HUES48 (cell line): Measurements from ENCODE around the gene CHAC2.
A peak's percentile ranks its signal among the peaks of the same experiment; 100 is the strongest.

Source experiments
- H3K27ac ChIP-seq: one replicate; pipeline ENCODE4 v1.7.0; 2013; ENCODE audit warnings: low read depth, low read length, inconsistent platforms
- H3K27me3 ChIP-seq: 2 replicates; pipeline ENCODE4 v1.6.1; 2013; ENCODE audit warnings: mild to moderate bottlenecking, low read length; ENCODE audit not compliant: control insufficient read depth, insufficient read depth
- H3K36me3 ChIP-seq: 2 replicates; pipeline ENCODE4 v1.6.1; 2013; ENCODE audit warnings: low read length; ENCODE audit not compliant: control insufficient read depth, insufficient read depth
- H3K4me1 ChIP-seq: 2 replicates; pipeline ENCODE4 v1.6.1; 2013; ENCODE audit warnings: mild to moderate bottlenecking, low read length; ENCODE audit not compliant: control insufficient read depth, insufficient read depth
- H3K4me3 ChIP-seq: 2 replicates; pipeline ENCODE4 v1.5.1; 2013; ENCODE audit warnings: mild to moderate bottlenecking, low read depth, low read length
- H3K9ac ChIP-seq: 2 replicates; pipeline ENCODE4 v1.6.1; 2013; ENCODE audit warnings: mild to moderate bottlenecking, low read depth, low read length, moderate library complexity
- H3K9me3 ChIP-seq: 2 replicates; pipeline ENCODE4 v1.6.1; 2013; ENCODE audit warnings: low read length; ENCODE audit not compliant: control insufficient read depth, insufficient read depth

The CHAC2 gene

DNA sequence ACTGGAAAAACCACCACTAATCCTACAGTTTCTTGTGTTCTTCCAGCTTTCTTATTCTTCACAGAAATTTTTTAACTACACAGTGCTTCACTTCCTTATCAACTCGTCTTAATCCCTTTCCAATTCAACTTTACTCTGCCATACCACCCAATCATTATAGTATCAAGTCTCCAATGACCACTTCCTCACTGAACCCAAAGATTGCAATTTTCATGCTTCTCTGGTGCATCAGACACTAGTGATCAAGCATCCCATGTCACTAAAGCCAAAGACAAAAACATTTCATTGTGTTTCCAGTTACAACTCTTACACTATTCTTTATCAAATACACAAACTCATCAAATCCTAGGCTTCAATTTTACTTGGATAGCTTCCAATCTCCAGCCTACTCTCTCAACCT lies 9.5 kb downstream of the CHAC2 start:
- Histone ChIP-seq H3K4me3 (no peak overlapping the region), H3K4me1 (no peaks in the 10 kb centered on the region), H3K27ac (no peak overlapping the region), H3K27me3 (no peaks in the 10 kb centered on the region), H3K9ac (no peak overlapping the region), H3K9me3 (no peaks in the 10 kb centered on the region), H3K36me3 (peaks cover 47% of the 10 kb centered on the region)

DNA sequence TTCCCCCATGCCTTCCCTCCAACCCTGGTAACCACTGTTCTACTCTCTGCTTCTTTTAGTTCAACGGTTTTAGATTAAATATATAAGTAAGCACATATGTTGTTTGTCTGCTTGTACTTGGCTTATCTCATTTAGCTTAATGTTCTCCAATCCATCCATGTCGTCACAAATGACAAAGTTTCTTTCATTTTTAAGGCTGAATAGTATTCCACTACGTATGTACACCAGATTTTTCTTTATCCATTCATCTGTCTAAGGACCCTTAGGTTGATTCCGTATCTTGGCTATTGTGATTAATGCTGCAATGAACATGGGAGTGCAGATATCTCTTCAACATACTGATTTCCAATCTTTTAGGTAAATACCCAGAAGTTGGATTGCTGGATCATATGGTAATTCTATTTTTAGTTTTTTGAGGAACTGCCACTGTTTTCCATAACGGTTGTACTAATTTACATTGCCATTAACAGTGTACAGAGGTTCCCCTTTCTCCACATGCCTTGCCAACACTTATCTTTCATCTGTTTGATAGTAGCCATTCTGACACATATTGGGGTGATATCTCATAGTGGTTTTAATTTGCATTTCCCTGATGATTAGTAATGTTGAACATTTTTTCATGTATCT lies 11.0 kb downstream of the CHAC2 start:
- H3K4me1 ChIP-seq = peaks cover 11% of the 10 kb centered on the region; the same call in 1 of the 2 replicates
- no peak overlapping the region for H3K27ac ChIP-seq
- H3K9ac ChIP-seq = no peak overlapping the region
- H3K4me3 ChIP-seq = no peak overlapping the region
- H3K9me3 ChIP-seq = no peaks in the 10 kb centered on the region
- H3K27me3 ChIP-seq = no peaks in the 10 kb centered on the region
- H3K36me3 ChIP-seq = peaks cover 45% of the 10 kb centered on the region

DNA sequence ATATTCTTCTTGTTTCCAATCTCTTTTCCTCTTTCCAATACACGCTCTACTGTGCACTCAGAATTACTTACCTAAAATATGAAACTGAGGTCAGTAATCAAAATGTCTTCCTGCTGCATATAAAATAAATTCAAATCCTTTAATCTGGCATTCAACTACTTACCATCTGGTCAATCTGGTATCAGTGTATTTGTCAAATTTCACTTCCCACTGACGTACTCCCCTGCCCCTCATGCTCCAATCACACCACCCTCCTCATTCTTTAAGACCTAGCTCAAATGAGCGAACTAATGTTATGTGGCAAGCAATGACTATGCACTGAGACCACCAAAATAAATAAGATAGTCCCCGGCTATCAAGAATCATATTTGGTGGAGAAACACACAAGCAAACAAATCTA lies 12.5 kb downstream of the CHAC2 start:
- H3K36me3 ChIP-seq = peaks cover 31% of the 10 kb centered on the region
- no peak overlapping the region for H3K27ac ChIP-seq
- H3K27me3 ChIP-seq = no peaks in the 10 kb centered on the region
- H3K4me3 ChIP-seq = no peak overlapping the region
- no peaks in the 10 kb centered on the region for H3K9me3 ChIP-seq
- no peak overlapping the region for H3K9ac ChIP-seq
- H3K4me1 ChIP-seq = peaks cover 25% of the 10 kb centered on the region

DNA sequence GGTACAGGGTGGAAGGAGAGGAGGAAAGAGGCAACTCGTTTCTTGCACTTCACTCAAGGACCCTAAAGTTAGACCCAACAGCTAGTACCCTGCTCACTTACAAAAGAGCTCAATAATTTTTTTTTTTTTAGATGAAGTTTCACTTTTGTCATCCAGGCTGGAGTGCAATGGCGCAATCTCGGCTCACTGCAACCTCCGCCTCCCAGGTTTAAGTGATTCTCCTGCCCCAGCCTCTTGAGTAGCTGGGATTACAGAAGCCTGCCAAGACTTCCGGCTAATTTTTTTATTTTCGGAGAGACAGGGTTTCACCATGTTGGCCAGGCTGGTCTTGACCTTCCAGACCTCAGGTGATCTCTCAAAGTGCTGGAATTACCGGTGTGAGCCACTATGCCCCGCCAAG lies 15.1 kb downstream of the CHAC2 start:
- no peaks in the 10 kb centered on the region for H3K9me3 ChIP-seq
- no peak overlapping the region for H3K4me3 ChIP-seq
- no peak overlapping the region for H3K27ac ChIP-seq
- H3K27me3 ChIP-seq = no peaks in the 10 kb centered on the region
- H3K9ac ChIP-seq = no peak overlapping the region
- H3K4me1 ChIP-seq = peaks cover 29% of the 10 kb centered on the region
- H3K36me3 ChIP-seq = peaks cover 20% of the 10 kb centered on the region

GRCh38 chr2:53784436-53784835 lies 16.8 kb downstream of the CHAC2 start:
- Histone ChIP-seq H3K9ac (no peak overlapping the region), H3K4me3 (0 out of 2 replicates have a peak overlapping the region, but pooled peaks have one; percentile 88), H3K9me3 (no peaks in the 10 kb centered on the region), H3K4me1 (peaks cover 35% of the 10 kb centered on the region), H3K27me3 (no peaks in the 10 kb centered on the region), H3K27ac (no peak overlapping the region), H3K36me3 (peaks cover 20% of the 10 kb centered on the region)

- H3K4me1 ChIP-seq = peaks cover 35% of the 10 kb centered on the region
- H3K9me3 ChIP-seq = no peaks in the 10 kb centered on the region
- H3K27ac ChIP-seq = no peak overlapping the region
- no peak overlapping the region for H3K9ac ChIP-seq
- peak overlapping the region; percentile 88 for H3K4me3 ChIP-seq
- peaks cover 11% of the 10 kb centered on the region; the same call in 1 of the 2 replicates for H3K36me3 ChIP-seq
- H3K27me3 ChIP-seq = no peaks in the 10 kb centered on the region
These were observed 17.8 kb downstream of the CHAC2 start for GRCh38 chr2:53785366-53785765.

- peak overlapping the region; percentile 88 for H3K9ac ChIP-seq
- H3K27me3 ChIP-seq = no peaks in the 10 kb centered on the region
- peaks cover 5% of the 10 kb centered on the region; the same call in 1 of the 2 replicates for H3K36me3 ChIP-seq
- no peaks in the 10 kb centered on the region for H3K9me3 ChIP-seq
- H3K4me1 ChIP-seq = peaks cover 35% of the 10 kb centered on the region
- peak overlapping the region; percentile 92 for H3K27ac ChIP-seq
- peak overlapping the region; percentile 88 for H3K4me3 ChIP-seq
These were observed 18.7 kb downstream of the CHAC2 start for GRCh38 chr2:53786352-53786704.

- H3K4me1 ChIP-seq = peaks cover 35% of the 10 kb centered on the region
- peak within 1 kb of the TSS; percentile 92 for H3K27ac ChIP-seq
- H3K36me3 ChIP-seq = 0 out of 2 replicates have a peak, but pooled peaks cover under 1% of the 10 kb centered on the region
- peak within 1 kb of the TSS; percentile 88 for H3K4me3 ChIP-seq
- H3K9ac ChIP-seq = peak within 1 kb of the TSS; percentile 88
- H3K9me3 ChIP-seq = no peaks in the 10 kb centered on the region
- H3K27me3 ChIP-seq = no peaks in the 10 kb centered on the region
These were observed 19.4 kb downstream of the CHAC2 start, which contains the start of the genes ASB3 and ERLEC1 for GRCh38 chr2:53786705-53787613. TSS of gene ASB3 (minus strand) at chr2:53786953. CDS start at chr2:53765572, 21,381 bp downstream. TSS of gene ERLEC1 (plus strand) at chr2:53787044. CDS start at chr2:53787211, 167 bp downstream.

- Histone ChIP-seq H3K27ac (peak overlapping the region; percentile 92), H3K36me3 (no peaks in the 10 kb centered on the region), H3K4me1 (peaks cover 30% of the 10 kb centered on the region)
These were observed 20.1 kb downstream of the CHAC2 start for GRCh38 chr2:53787614-53788289.

DNA sequence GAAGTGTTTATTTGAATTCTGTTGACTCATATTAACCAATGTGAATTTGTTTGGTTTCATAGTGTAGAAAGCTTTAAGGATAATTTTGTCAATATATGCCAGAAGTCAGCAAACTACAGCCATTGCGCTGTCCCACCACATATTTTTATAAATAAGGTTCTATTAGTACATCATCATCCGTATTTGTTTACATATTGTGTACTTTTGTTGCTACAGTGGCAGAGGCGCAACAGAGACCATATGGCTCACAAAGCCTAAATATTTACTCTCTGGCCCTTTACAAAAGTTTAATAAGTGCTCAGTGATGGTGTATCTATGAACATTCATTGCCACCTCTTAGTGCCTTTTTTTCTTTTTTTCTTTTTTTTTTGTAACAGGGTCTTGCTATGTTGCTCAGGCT lies 25.7 kb downstream of the CHAC2 start:
- H3K4me1 ChIP-seq = 0 out of 2 replicates have a peak, but pooled peaks cover 2% of the 10 kb centered on the region
- peaks cover 34% of the 10 kb centered on the region for H3K36me3 ChIP-seq
- no peak overlapping the region for H3K27ac ChIP-seq
- H3K27me3 ChIP-seq = no peaks in the 10 kb centered on the region
- H3K9ac ChIP-seq = no peak overlapping the region
- no peaks in the 10 kb centered on the region for H3K9me3 ChIP-seq
- H3K4me3 ChIP-seq = no peak overlapping the region

More at GRCh38 chr2:53787614-53788289, 20.1 kb downstream of the CHAC2 start:
- Histone ChIP-seq H3K27me3 (no peaks in the 10 kb centered on the region), H3K9me3 (no peaks in the 10 kb centered on the region), H3K4me3 (peak overlapping the region; percentile 88), H3K9ac (no peak overlapping the region)
